IgD-negative memory B cell (primary cell): ENCODE data around the gene FGF11. TPM values are rescaled to one million over a fixed set of nuclear protein-coding genes. Genes with fewer than 3 reads are reported as not detected.

Source experiments
- H3K27ac Mint-ChIP-seq, 3 donors: one replicate each; pipeline ENCODE4 v1.8.0; 2020 to 2022; ENCODE audit warnings: mild to moderate bottlenecking in 3 of 3, mixed read lengths in 3 of 3, moderate library complexity in 1 of 3
- H3K27me3 Mint-ChIP-seq: one replicate; pipeline ENCODE4 v1.8.0; 2021; ENCODE audit warnings: mixed read lengths
- H3K36me3 Mint-ChIP-seq: one replicate; pipeline ENCODE4 v1.8.0; 2020; ENCODE audit warnings: mild to moderate bottlenecking, mixed read lengths
- H3K4me1 Mint-ChIP-seq, 3 donors: one replicate each; pipeline ENCODE4 v1.8.0; 2020 to 2022; ENCODE audit warnings: mixed read lengths in 3 of 3, mild to moderate bottlenecking in 1 of 3
- H3K4me3 Mint-ChIP-seq, 4 donors: one replicate each; pipeline ENCODE4 v1.8.0; 2020 to 2022; ENCODE audit warnings: mild to moderate bottlenecking in 4 of 4, mixed read lengths in 4 of 4, moderate library complexity in 3 of 4
- H3K9me3 Mint-ChIP-seq, 3 donors: one replicate each; pipeline ENCODE4 v1.8.0; 2020 to 2021; ENCODE audit warnings: mixed read lengths in 3 of 3, mild to moderate bottlenecking in 1 of 3
- polyA plus RNA-seq: library from polyadenylated mRNA; unstranded; fragments of 300-500 nt; fragmentation: Illumina TruSeq; gene quantifications from one replicate; pipeline ENCODE4 v1.2.3, GENCODE V29; 2021

Gene FGF11
- polyA plus RNA-seq, 1 donor from 2014 or later = not detected

DNA sequence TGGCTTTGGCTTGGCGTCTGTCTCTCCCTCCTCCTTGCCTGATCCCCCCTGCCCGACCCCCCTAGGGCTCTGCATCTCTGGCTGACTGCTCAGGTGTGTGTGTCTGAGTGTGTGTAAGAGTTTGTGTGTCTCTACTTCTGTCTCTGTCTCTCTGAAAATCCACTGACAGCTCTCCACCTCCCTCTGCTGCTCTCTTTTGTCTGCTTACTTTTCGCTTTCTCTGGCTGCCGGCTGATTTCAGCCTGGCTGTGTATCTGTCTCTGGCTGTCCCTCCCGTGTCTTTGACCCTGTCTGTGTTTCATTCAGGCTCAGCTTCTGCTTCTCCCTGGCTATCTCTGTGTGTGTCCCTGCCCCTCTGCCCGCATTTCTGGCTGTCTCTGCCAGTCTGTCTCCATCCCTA is 23.0 kb upstream of the FGF11 start:
- Mint-ChIP-seq H3K4me1 (no peaks in the 10 kb centered on the region), H3K27me3 (peaks cover 7% of the 10 kb centered on the region), H3K9me3 (no peaks in the 10 kb centered on the region), H3K27ac (peak overlapping the region in 1 of 3 donors; percentile 75), H3K36me3 (no peaks in the 10 kb centered on the region), H3K4me3 (no peak overlapping the region)

DNA sequence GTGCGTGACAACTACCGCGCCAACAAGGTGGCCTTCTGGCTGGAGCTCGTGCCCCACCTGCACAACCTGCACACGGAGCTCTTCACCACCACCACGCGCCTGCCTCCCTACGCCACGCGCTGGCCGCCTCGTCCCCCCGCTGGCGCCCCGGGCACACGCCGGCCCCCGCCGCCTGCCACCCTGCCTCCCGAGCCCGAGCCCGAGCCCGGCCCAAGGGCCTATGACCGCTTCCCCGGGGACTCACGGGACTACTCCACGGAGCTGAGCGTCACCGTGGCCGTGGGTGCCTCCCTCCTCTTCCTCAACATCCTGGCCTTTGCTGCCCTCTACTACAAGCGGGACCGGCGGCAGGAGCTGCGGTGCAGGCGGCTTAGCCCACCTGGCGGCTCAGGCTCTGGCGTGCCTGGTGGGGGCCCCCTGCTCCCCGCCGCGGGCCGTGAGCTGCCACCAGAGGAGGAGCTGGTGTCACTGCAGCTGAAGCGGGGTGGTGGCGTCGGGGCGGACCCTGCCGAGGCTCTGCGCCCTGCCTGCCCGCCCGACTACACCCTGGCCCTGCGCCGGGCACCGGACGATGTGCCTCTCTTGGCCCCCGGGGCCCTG is 22.2 kb upstream of the FGF11 start:
- Mint-ChIP-seq H3K36me3 (no peaks in the 10 kb centered on the region), H3K4me3 (no peak overlapping the region), H3K27ac (no peak overlapping the region)

DNA sequence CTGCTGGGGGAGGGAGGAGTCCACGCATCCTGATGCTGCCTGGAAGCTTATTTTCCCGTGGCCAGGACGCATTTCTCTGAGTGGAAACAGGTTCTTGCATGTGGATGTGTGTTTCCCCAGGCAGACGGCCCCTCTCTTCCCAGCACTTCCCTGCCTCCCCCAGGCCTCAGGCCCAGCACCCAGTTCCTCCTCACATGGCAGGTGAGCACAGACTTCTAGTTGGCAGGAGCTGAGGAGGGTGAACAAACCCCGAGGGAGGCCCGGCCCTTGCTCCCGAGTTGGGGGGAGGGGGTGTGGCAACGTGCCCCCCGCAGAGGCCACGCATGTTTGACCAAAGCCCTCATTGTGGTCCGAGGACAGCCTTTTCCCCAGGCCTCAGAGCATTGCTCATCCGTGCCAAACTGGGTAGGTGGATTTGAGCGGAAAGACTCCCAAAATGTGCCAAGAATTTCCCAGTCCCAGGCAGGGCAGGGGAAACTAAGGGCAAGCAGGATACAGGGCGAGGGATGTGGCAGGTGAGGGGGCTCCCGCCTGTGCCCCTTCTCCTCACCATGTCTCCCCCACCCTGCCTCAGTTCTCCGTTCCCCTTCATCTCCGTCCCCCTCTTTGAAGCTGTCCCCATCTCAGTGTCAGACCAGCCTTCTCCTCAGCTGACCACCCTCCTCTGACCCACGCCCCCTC is 20.7 kb upstream of the FGF11 start:
- H3K27ac Mint-ChIP-seq = no peak overlapping the region
- H3K27me3 Mint-ChIP-seq = peaks cover 7% of the 10 kb centered on the region
- H3K4me3 Mint-ChIP-seq = no peak overlapping the region
- no peaks in the 10 kb centered on the region for H3K9me3 Mint-ChIP-seq
- H3K36me3 Mint-ChIP-seq = no peaks in the 10 kb centered on the region
- no peaks in the 10 kb centered on the region for H3K4me1 Mint-ChIP-seq

More for the DNA sequence above, 22.2 kb upstream of the FGF11 start:
- H3K9me3 Mint-ChIP-seq = no peaks in the 10 kb centered on the region
- H3K4me1 Mint-ChIP-seq = no peaks in the 10 kb centered on the region
- H3K27me3 Mint-ChIP-seq = peaks cover 7% of the 10 kb centered on the region

GRCh38 chr17:7419819-7420610 is 19.3 kb upstream of the FGF11 start, which contains the start of gene SPEM1:
Gene SPEM1, plus strand, starts transcription at chr17:7420324. Its CDS starts 61 bp downstream, at chr17:7420385.
- Mint-ChIP-seq H3K36me3 (no peaks in the 10 kb centered on the region), H3K9me3 (no peaks in the 10 kb centered on the region), H3K4me3 (no peak within 1 kb of the TSS), H3K4me1 (no peaks in the 10 kb centered on the region), H3K27ac (no peak within 1 kb of the TSS), H3K27me3 (peaks cover 7% of the 10 kb centered on the region)

DNA sequence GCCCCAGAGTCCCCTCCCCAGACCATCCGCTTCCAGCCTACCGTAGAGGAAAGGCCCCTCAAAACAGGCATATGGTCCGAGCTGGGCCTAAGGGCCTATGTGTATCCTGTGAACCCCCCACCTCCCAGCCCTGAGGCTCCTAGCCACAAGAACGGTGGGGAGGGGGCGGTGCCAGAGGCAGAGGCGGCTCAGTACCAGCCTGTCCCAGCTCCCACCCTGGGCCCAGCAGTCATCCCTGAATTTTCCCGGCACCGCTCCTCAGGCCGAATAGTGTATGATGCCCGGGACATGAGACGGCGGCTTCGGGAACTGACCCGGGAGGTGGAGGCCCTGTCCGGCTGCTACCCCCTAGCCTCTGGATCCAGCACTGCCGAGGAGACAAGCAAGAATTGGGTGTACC is 18.1 kb upstream of the FGF11 start:
- Mint-ChIP-seq H3K4me1 (no peaks in the 10 kb centered on the region), H3K27me3 (peaks cover 9% of the 10 kb centered on the region), H3K36me3 (no peaks in the 10 kb centered on the region), H3K9me3 (no peaks in the 10 kb centered on the region), H3K27ac (no peak overlapping the region), H3K4me3 (no peak overlapping the region)

- Mint-ChIP-seq H3K27ac (no peak overlapping the region), H3K36me3 (no peaks in the 10 kb centered on the region), H3K4me3 (no peak overlapping the region), H3K9me3 (no peaks in the 10 kb centered on the region), H3K27me3 (peaks cover 10% of the 10 kb centered on the region), H3K4me1 (no peaks in the 10 kb centered on the region)
Observed at GRCh38 chr17:7423679-7424078, 15.6 kb upstream of the FGF11 start.

DNA sequence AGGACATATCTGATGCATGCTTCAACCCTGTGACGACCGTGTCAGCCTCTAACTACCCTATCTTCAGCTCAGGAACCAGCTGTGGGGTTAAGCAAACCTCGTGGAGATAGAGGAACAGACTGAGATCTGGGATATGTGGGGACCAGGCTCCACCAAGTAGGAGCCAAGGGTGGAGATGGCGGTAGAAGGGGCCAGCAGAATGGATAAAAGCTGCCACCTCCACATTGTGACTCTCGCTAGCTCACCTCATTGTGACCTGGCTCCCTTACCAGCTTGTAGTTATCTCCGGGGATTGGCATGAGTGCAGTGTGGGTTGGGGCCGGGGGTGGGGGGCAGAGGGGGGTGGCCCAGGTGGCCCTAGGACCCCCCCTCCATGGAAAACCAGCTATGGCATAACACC is 14.0 kb upstream of the FGF11 start, which contains the start of gene SPEM2:
SPEM2 (plus strand) TSS at position 301 of the 400 bp plus-strand sequence; CDS start at position 374, 73 bp downstream.
- Mint-ChIP-seq H3K36me3 (no peaks in the 10 kb centered on the region), H3K4me1 (no peaks in the 10 kb centered on the region), H3K27me3 (peaks cover 3% of the 10 kb centered on the region), H3K27ac (peak within 1 kb of the TSS in 1 of 3 donors; percentile 62), H3K4me3 (no peak within 1 kb of the TSS), H3K9me3 (no peaks in the 10 kb centered on the region)

DNA sequence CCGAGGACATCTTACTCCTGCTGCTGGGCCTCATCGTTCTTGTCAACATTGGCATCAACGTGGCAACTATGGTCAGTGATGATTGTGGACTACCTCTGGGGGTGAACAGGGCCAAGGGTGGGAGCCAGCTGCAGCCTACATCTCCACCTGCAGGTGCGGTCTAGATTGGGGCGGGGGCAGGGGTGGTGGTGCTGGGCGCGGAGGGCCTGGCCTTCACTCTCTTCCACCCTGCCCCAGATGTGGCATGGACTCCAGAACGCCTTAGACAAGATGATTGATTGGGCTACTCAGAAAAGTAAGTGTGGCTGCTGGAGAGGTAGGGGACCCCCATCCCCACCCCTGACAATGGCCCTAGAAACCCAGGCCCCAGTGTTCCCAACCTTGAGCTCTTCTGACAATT is 13.6 kb upstream of the FGF11 start:
- no peak overlapping the region for H3K4me3 Mint-ChIP-seq
- H3K36me3 Mint-ChIP-seq = no peaks in the 10 kb centered on the region
- no peaks in the 10 kb centered on the region for H3K9me3 Mint-ChIP-seq
- H3K27me3 Mint-ChIP-seq = peaks cover 3% of the 10 kb centered on the region
- H3K27ac Mint-ChIP-seq = peak overlapping the region in 1 of 3 donors; percentile 62
- H3K4me1 Mint-ChIP-seq = no peaks in the 10 kb centered on the region

- peaks cover 3% of the 10 kb centered on the region for H3K27me3 Mint-ChIP-seq
- no peak overlapping the region for H3K4me3 Mint-ChIP-seq
- H3K4me1 Mint-ChIP-seq = no peaks in the 10 kb centered on the region
- H3K9me3 Mint-ChIP-seq = no peaks in the 10 kb centered on the region
- no peaks in the 10 kb centered on the region for H3K36me3 Mint-ChIP-seq
- peak overlapping the region in 1 of 3 donors; percentile 62 for H3K27ac Mint-ChIP-seq
Observed at GRCh38 chr17:7426203-7426863, 13.0 kb upstream of the FGF11 start.

GRCh38 chr17:7426896-7427489 is 12.3 kb upstream of the FGF11 start:
- H3K9me3 Mint-ChIP-seq = no peaks in the 10 kb centered on the region
- H3K27ac Mint-ChIP-seq = no peak overlapping the region
- no peaks in the 10 kb centered on the region for H3K4me1 Mint-ChIP-seq
- H3K36me3 Mint-ChIP-seq = no peaks in the 10 kb centered on the region
- peaks cover 3% of the 10 kb centered on the region for H3K27me3 Mint-ChIP-seq
- no peak overlapping the region for H3K4me3 Mint-ChIP-seq

DNA sequence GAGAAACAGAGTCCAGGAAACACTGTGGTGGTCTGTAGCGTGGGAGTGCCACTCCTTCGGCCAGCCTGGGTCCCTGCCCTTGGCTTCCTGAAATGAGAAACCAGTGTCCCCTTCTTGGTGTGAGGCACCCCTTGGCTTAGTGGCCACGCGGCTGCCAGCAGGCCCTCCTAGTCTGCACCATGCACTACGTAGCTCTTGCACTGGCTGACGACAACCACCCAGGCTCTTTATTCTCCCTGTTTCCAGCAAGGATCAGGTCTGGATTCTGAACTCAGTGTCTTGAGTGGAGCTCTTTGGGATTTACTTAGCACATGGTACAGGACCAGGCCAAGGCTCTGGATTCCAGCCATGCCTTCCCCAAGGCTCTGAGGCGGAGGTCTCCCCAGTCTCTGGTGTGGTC is 11.8 kb upstream of the FGF11 start:
- no peak overlapping the region for H3K27ac Mint-ChIP-seq
- H3K4me3 Mint-ChIP-seq = no peak overlapping the region
- H3K4me1 Mint-ChIP-seq = no peaks in the 10 kb centered on the region
- H3K36me3 Mint-ChIP-seq = no peaks in the 10 kb centered on the region
- H3K27me3 Mint-ChIP-seq = peaks cover 3% of the 10 kb centered on the region
- H3K9me3 Mint-ChIP-seq = no peaks in the 10 kb centered on the region

- Mint-ChIP-seq H3K4me1 (no peaks in the 10 kb centered on the region), H3K36me3 (no peaks in the 10 kb centered on the region), H3K4me3 (no peak within 1 kb of the TSS), H3K9me3 (no peaks in the 10 kb centered on the region), H3K27me3 (peaks cover 3% of the 10 kb centered on the region), H3K27ac (no peak within 1 kb of the TSS)
Observed at GRCh38 chr17:7428557-7428956, 10.8 kb upstream of the FGF11 start, which contains the start of gene SPEM3. Gene SPEM3, plus strand, starts transcription at chr17:7428857. Its CDS starts 46 bp downstream, at chr17:7428903.

DNA sequence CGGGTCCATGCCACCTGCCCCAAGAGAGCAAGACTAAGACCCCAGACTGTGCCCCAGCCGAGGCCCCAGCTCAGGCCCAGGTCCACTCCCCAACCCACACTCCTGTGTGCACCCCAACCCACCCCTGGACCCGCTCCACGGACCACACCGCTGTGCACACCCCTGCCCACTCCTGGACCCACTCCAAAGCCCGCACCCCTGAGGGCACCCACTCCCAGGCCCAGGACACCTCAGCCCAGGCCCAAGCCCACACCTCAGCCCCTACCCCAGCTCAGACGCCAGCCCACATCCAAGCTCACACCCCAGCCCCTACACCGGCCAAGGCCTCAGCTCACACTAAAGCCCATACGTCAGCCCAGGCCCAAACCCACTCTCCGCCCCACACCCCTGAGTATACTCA is 9.6 kb upstream of the FGF11 start:
- H3K4me3 Mint-ChIP-seq = no peak overlapping the region
- peaks cover 3% of the 10 kb centered on the region for H3K27me3 Mint-ChIP-seq

DNA sequence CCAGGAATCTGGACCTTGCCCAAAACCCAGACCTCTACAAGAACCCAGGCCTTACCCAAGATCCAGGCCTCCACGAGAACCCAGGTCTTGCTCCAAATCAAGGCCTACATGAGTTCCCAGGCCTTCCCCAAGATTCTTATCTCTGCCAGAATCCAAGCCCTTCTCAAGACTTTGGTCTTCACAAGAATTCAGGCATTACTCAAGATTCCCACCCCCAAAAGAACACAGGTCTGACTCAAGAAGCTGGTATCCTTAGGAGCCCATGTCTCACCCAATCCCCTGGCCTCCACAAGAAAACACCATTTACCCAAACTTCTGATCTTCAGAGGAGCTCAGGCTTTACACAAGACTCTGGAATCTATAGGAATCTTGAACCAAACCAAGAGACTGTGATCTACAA is 8.1 kb upstream of the FGF11 start:
- Mint-ChIP-seq H3K27me3 (peaks cover under 1% of the 10 kb centered on the region), H3K36me3 (no peaks in the 10 kb centered on the region), H3K4me3 (no peak overlapping the region), H3K27ac (peak overlapping the region in 1 of 3 donors; percentile 12), H3K4me1 (peaks cover 0 to 7% (median 7%) of the 10 kb centered on the region in 3 donors), H3K9me3 (no peaks in the 10 kb centered on the region)

More for the DNA sequence above, 9.6 kb upstream of the FGF11 start:
- no peaks in the 10 kb centered on the region for H3K36me3 Mint-ChIP-seq
- no peaks in the 10 kb centered on the region for H3K9me3 Mint-ChIP-seq
- no peak overlapping the region for H3K27ac Mint-ChIP-seq
- H3K4me1 Mint-ChIP-seq = no peaks in the 10 kb centered on the region
